H1 (cell line): ENCODE data around the gene HOXD11. TPM values are rescaled to one million over a fixed set of nuclear protein-coding genes. Genes with fewer than 3 reads are reported as not detected.

Experiments used
- CTCF ChIA-PET: fragments of 300-600 bp; sonication (Branson Sonifier 250); formaldehyde crosslinking; loops from one replicate; lab custom pipeline; 2021; ENCODE audit not compliant: partially characterized antibody; lab: Charles Lee
- POLR2A ChIA-PET: fragments of 300-600 bp; sonication (Branson Sonifier 250); formaldehyde crosslinking; loops from one replicate; lab custom pipeline; 2021; ENCODE audit warnings: inconsistent platforms; ENCODE audit not compliant: partially characterized antibody; lab: Charles Lee
- DNase-seq, 2 experiments: peaks; one replicate each; pipeline versions ENCODE4 v3.0.0 to v3.0.0-alpha.2; 2010 to 2022; ENCODE audit warnings: low spot score in 2 of 2, low read depth in 1 of 2, mixed read lengths in 1 of 2
- FAIRE-seq: peaks from 2 replicates; lab custom pipeline; 2011; peaks lifted over from hg19 to GRCh38; lab: Jason Lieb, UNC
- H2AFZ ChIP-seq: 2 replicates; pipeline ENCODE4 v1.8.1; 2012; ENCODE audit warnings: low read length, inconsistent platforms
- H2AK5ac ChIP-seq: 2 replicates; pipeline ENCODE4 v1.6.1; 2013; ENCODE audit warnings: low read depth, low read length
- H2BK120ac ChIP-seq: replicated peaks from 2 replicates; pipeline ENCODE3; 2013; ENCODE audit warnings: low read depth, low read length, inconsistent platforms
- H2BK12ac ChIP-seq: 2 replicates; pipeline ENCODE4 v1.6.1; 2013; ENCODE audit warnings: low read depth, low read length
- H2BK15ac ChIP-seq: 2 replicates; pipeline ENCODE4 v1.6.1; 2013; ENCODE audit warnings: low read length
- H2BK20ac ChIP-seq: 2 replicates; pipeline ENCODE4 v1.6.1; 2013; ENCODE audit warnings: low read length
- H2BK5ac ChIP-seq: 2 replicates; pipeline ENCODE4 v1.6.1; 2013; ENCODE audit warnings: low read depth, low read length
- H3K14ac ChIP-seq: 2 replicates; pipeline ENCODE4 v1.6.1; 2013; ENCODE audit warnings: inconsistent platforms; ENCODE audit not compliant: insufficient read length
- H3K18ac ChIP-seq: 2 replicates; pipeline ENCODE4 v1.6.1; 2013; ENCODE audit warnings: low read length; ENCODE audit errors: extremely low read depth
- H3K23ac ChIP-seq: 2 replicates; pipeline ENCODE4 v1.6.1; 2013; ENCODE audit warnings: inconsistent platforms; ENCODE audit not compliant: insufficient read length
- H3K23me2 ChIP-seq: 2 replicates; pipeline ENCODE4 v1.6.1; 2013; ENCODE audit warnings: low read depth, low read length
- H3K27ac ChIP-seq: 2 replicates; pipeline ENCODE4 v1.6.1; 2011; ENCODE audit warnings: low read depth, low read length, inconsistent platforms
- H3K27me3 ChIP-seq, 4 experiments: replicated peaks in 1 of 4; 1 replicate in 1 of 4; 2 replicates in 3 of 4; pipeline versions ENCODE4 v1.6.1 to v1.8.1; 2011 to 2013; ENCODE audit warnings: low read length in 3 of 4, mild to moderate bottlenecking in 3 of 4, inconsistent platforms in 2 of 4, mixed read lengths in 2 of 4, moderate library complexity in 1 of 4; ENCODE audit not compliant: control insufficient read depth in 3 of 4, insufficient read depth in 3 of 4; ENCODE audit errors: extremely low read depth in 1 of 4
- H3K36me3 ChIP-seq, 4 experiments: 2 replicates each; pipeline versions ENCODE4 v1.6.1 to v1.8.1; 2011 to 2013; ENCODE audit warnings: mild to moderate bottlenecking in 4 of 4, low read length in 3 of 4, moderate library complexity in 2 of 4, control low read depth in 1 of 4, inconsistent platforms in 1 of 4; ENCODE audit not compliant: insufficient read depth in 4 of 4, control insufficient read depth in 2 of 4
- H3K4ac ChIP-seq: replicated peaks from 2 replicates; pipeline ENCODE3; 2013; ENCODE audit warnings: low read length, low read depth, mixed read lengths, inconsistent platforms; ENCODE audit not compliant: insufficient read length
- H3K4me1 ChIP-seq, 4 experiments: replicated peaks in 1 of 4; 1 replicate in 1 of 4; 2 replicates in 3 of 4; pipeline versions ENCODE4 v1.6.1 to v1.8.1; 2011 to 2013; ENCODE audit warnings: low read length in 3 of 4, inconsistent platforms in 2 of 4, mixed read lengths in 1 of 4; ENCODE audit not compliant: insufficient read depth in 4 of 4, control insufficient read depth in 3 of 4
- H3K4me2 ChIP-seq, 2 experiments: 2 replicates each; pipeline versions ENCODE4 v1.6.1 to v1.8.1; 2011 to 2013; ENCODE audit warnings: low read depth in 2 of 2, low read length in 2 of 2, control low read depth in 1 of 2, inconsistent platforms in 1 of 2, mild to moderate bottlenecking in 1 of 2; ENCODE audit not compliant: insufficient read depth in 1 of 2
- H3K4me3 ChIP-seq, 4 experiments: fragments of 200-600, 300-600 bp in 1 of 4; sonication (generic), shearing (Covaris generic), sonication (Bioruptor Twin) in 1 of 4; 2 replicates each; pipeline versions ENCODE4 v1.5.1 to v1.8.1; 2011 to 2016; ENCODE audit warnings: low read length in 4 of 4, low read depth in 3 of 4, control low read depth in 2 of 4, inconsistent platforms in 2 of 4, mild to moderate bottlenecking in 2 of 4, mixed read lengths in 1 of 4, moderate library complexity in 1 of 4; ENCODE audit not compliant: insufficient read depth in 2 of 4; ENCODE audit errors: extremely low read depth in 1 of 4
- H3K56ac ChIP-seq: replicated peaks from 2 replicates; pipeline ENCODE3; 2013; ENCODE audit warnings: low read depth, mild to moderate bottlenecking, mixed read lengths, low read length, inconsistent platforms; ENCODE audit not compliant: insufficient read length
- H3K79me1 ChIP-seq: 2 replicates; pipeline ENCODE4 v1.6.1; 2013; ENCODE audit warnings: low read depth, low read length, control low read depth
- H3K79me2 ChIP-seq, 2 experiments: 2 replicates each; pipeline versions ENCODE4 v1.6.1 to v1.8.1; 2012 to 2013; ENCODE audit warnings: low read length in 2 of 2, mild to moderate bottlenecking in 2 of 2, inconsistent platforms in 1 of 2; ENCODE audit not compliant: insufficient read depth in 2 of 2, control insufficient read depth in 1 of 2
- H3K9ac ChIP-seq, 4 experiments: replicated peaks in 1 of 4; 1 replicate in 1 of 4; 2 replicates in 3 of 4; pipeline versions ENCODE4 v1.6.1 to v1.8.1; 2011 to 2013; ENCODE audit warnings: low read depth in 3 of 4, low read length in 3 of 4, control low read depth in 2 of 4, mild to moderate bottlenecking in 2 of 4, moderate library complexity in 2 of 4, inconsistent platforms in 1 of 4; ENCODE audit errors: extremely low read depth in 1 of 4
- H3K9me3 ChIP-seq, 2 experiments: 2 replicates each; pipeline versions ENCODE4 v1.6.1 to v1.8.1; 2012 to 2013; ENCODE audit warnings: mild to moderate bottlenecking in 2 of 2, moderate library complexity in 2 of 2, control low read depth in 1 of 2, inconsistent platforms in 1 of 2, low read depth in 1 of 2, low read length in 1 of 2, mixed read lengths in 1 of 2; ENCODE audit not compliant: insufficient read depth in 2 of 2
- H4K20me1 ChIP-seq, 2 experiments: replicated peaks in 1 of 2; 2 replicates each; pipeline versions ENCODE3 to v1.8.1; 2011 to 2013; ENCODE audit warnings: inconsistent platforms in 2 of 2, low read length in 2 of 2, mild to moderate bottlenecking in 1 of 2; ENCODE audit not compliant: insufficient read depth in 2 of 2, control insufficient read depth in 1 of 2
- H4K5ac ChIP-seq: 2 replicates; pipeline ENCODE4 v1.6.1; 2013; ENCODE audit warnings: low read length, low read depth, mixed read lengths, inconsistent platforms; ENCODE audit not compliant: insufficient read length
- H4K8ac ChIP-seq: 2 replicates; pipeline ENCODE4 v1.8.0; 2013; ENCODE audit warnings: mild to moderate bottlenecking, moderate library complexity, low read length, inconsistent platforms; ENCODE audit not compliant: insufficient read depth; ENCODE audit errors: extremely low read depth
- H4K91ac ChIP-seq: replicated peaks from 2 replicates; pipeline ENCODE3; 2013; ENCODE audit warnings: low read length, mixed read lengths, inconsistent platforms; ENCODE audit not compliant: insufficient read length
- ASH2L ChIP-seq: fragments of 200-600, 300-600 bp; sonication (generic); IDR thresholded peaks from one replicate; pipeline ENCODE4 v1.7.1; 2017; ENCODE audit warnings: low read length
- BACH1 ChIP-seq: IDR thresholded peaks from 2 replicates; pipeline ENCODE4 v1.6.1; 2012; ENCODE audit warnings: low read length, improper control_type of control experiment
- CEBPB ChIP-seq: IDR thresholded peaks from 2 replicates; pipeline ENCODE4 v1.6.1; 2012; ENCODE audit warnings: low read depth, low read length
- CHD1 ChIP-seq: IDR thresholded peaks from 2 replicates; pipeline ENCODE4 v1.6.1; 2012; ENCODE audit warnings: low read depth, low read length, improper control_type of control experiment
- CTBP2 ChIP-seq: IDR thresholded peaks from 2 replicates; pipeline ENCODE4 v1.7.0; 2011; ENCODE audit warnings: borderline replicate concordance, mild to moderate bottlenecking, moderate library complexity, mixed read lengths, low read length; ENCODE audit not compliant: insufficient read depth, insufficient read length
- GTF2F1 ChIP-seq: IDR thresholded peaks from 2 replicates; pipeline ENCODE4 v1.6.1; 2012; ENCODE audit warnings: low read depth, low read length, improper control_type of control experiment, borderline replicate concordance
- MAX ChIP-seq: IDR thresholded peaks from 2 replicates; pipeline ENCODE4 v1.6.1; 2012; ENCODE audit warnings: inconsistent platforms
- PHF8 ChIP-seq: fragments of 200-600 bp; sonication (generic); conservative IDR thresholded peaks from 2 replicates; pipeline ENCODE4 v1.7.1; 2012; ENCODE audit warnings: low read depth, mild to moderate bottlenecking, inconsistent platforms, low read length, moderate library complexity
- SIN3A ChIP-seq, 2 experiments: IDR thresholded peaks in 1 of 2; conservative IDR thresholded peaks in 1 of 2; 2 replicates each; pipeline ENCODE4 v1.6.1; 2011 to 2012; ENCODE audit warnings: low read length in 2 of 2, improper control_type of control experiment in 1 of 2, low read depth in 1 of 2, mild to moderate bottlenecking in 1 of 2
- SRF ChIP-seq: IDR thresholded peaks from 2 replicates; pipeline ENCODE4 v1.6.1; 2011; ENCODE audit warnings: mild to moderate bottlenecking, low read depth, low read length, moderate library complexity
- WGBS, 2 experiments: shearing (Covaris generic) in 1 of 2; methylation state at CpG; one replicate each; pipeline versions ENCODE4 v1.1.6 to v1.1.7; 2013 to 2015; ENCODE audit warnings: low lambda C conversion rate in 2 of 2, mixed read lengths in 2 of 2, inconsistent platforms in 1 of 2, low coverage in 1 of 2, missing lambda C conversion rate in 1 of 2; ENCODE audit not compliant: insufficient replicate concordance in 2 of 2, insufficient coverage in 1 of 2, insufficient read length in 1 of 2; ENCODE audit errors: extremely low coverage in 1 of 2, missing lambda C conversion rate in 1 of 2; 5-methylcytosine and 5-hydroxymethylcytosine counted together
- polyA plus RNA-seq, 7 experiments: library from polyadenylated mRNA; depleted of rRNA in 3 of 7; stranded (reverse) in 5 of 7; unstranded in 2 of 7; fragments of >200 nt in 5 of 7; fragments of 200-250 nt in 2 of 7; gene quantifications; 1 replicate in 5 of 7; 2 replicates in 1 of 7; 4 replicates in 1 of 7; pipeline versions ENCODE4 v1.2.1 to v1.2.3, GENCODE V29; 2011 to 2013; ENCODE audit warnings: missing spikeins in 2 of 7, mixed read lengths in 2 of 7
- total RNA-seq: library from RNA; stranded (reverse); fragmentation: NEBNext Ultra II Directional; extraction: Animal tissue kit (Norgen Biotek cat#: 25700); gene quantifications from 2 replicates; pipeline ENCODE4 v1.2.1, GENCODE V29; 2021

HOXD11 gene
- total and polyA plus RNA-seq, 2 of the 8 experiments (the other 6 are each of a cell fraction or from before 2014, with no cell fraction given) = not detected

GRCh38 chr2:176096986-176097819 lies 9.9 kb upstream of the HOXD11 start:
- peaks cover 16 to 31% of the 10 kb centered on the region in 2 experiments for H4K20me1 ChIP-seq
- 3% methylated on average over 43 of the region's 45 CpGs; no CpG with 5 or more reads in 1 of the 2 experiments for WGBS, 2 experiments
- peaks cover 0 to 28% (median 16%) of the 10 kb centered on the region in 4 experiments; a peak in 6 of 7 replicates for H3K4me1 ChIP-seq
- TF ChIP-seq CTBP2 = no peak
- peak; percentile 45 for TF ChIP-seq BACH1
- peak in 1 of 2 experiments; percentile 26; a peak in 2 of 4 replicates for TF ChIP-seq SIN3A (conservative IDR thresholded peaks at IDR 0.05 in 1 of 2, IDR thresholded peaks at IDR 0.05 in 1 of 2; ENCODE audit: low read depth in 1 of 2, low read length in 2 of 2)
- peak; percentile 87 for TF ChIP-seq ASH2L
- no peak for TF ChIP-seq PHF8
- TF ChIP-seq MAX = no peak
- TF ChIP-seq SRF = no peak
- TF ChIP-seq CEBPB = no peak
- no peak for TF ChIP-seq CHD1
- TF ChIP-seq GTF2F1 = no peak

More at GRCh38 chr2:176096986-176097819, 9.9 kb upstream of the HOXD11 start:
- Histone ChIP-seq H2BK5ac (peak overlapping the region; percentile 14; the same call in 1 of the 2 replicates), H3K79me2 (no peaks in the 10 kb centered on the region), H2BK20ac (no peak overlapping the region; the same call in 1 of the 2 replicates), H3K56ac (no peak overlapping the region), H3K79me1 (no peaks in the 10 kb centered on the region), H4K5ac (no peak overlapping the region), H3K4me3 (peak overlapping the region; percentile 1 to 54 (median 22); a peak in 6 of 8 replicates), H3K4ac (no peak overlapping the region), H4K8ac (no peak overlapping the region), H2BK15ac (no peak overlapping the region), H3K23ac (no peak overlapping the region), H3K9ac (no peak overlapping the region), H3K4me2 (peak overlapping the region; percentile 14 to 77), H2BK12ac (peak overlapping the region; percentile 12; the same call in 1 of the 2 replicates), H2AK5ac (no peak overlapping the region), H3K27ac (no peak overlapping the region), H2AFZ (no peak overlapping the region), H3K36me3 (no peaks in the 10 kb centered on the region; a peak in 1 of 8 replicates), H3K18ac (peak overlapping the region; percentile 13; the same call in 1 of the 2 replicates), H3K23me2 (peaks cover 6% of the 10 kb centered on the region), H3K9me3 (no peaks in the 10 kb centered on the region; a peak in 1 of 4 replicates), H3K14ac (no peak overlapping the region), H4K91ac (no peak overlapping the region), H2BK120ac (no peak overlapping the region), H3K27me3 (peaks cover 79 to 98% (median 91%) of the 10 kb centered on the region in 4 experiments)
- ChIA-PET CTCF (interaction anchor here (0.6 to 6.5 kb wide), 33 partner anchors 7 to 1542 kb away, joined by 3 to 130 read pairs (median 4); partner anchors contain the start of genes EVX2 and HOXD4), POLR2A (interaction anchor here (1.4 to 3.4 kb wide), 4 partner anchors 9 to 17 kb away, joined by 4 to 12 read pairs (median 8); partner anchors contain the start of gene HOXD11)
- peak; percentile 19 for FAIRE-seq
- peak; percentile 86 to 91 for DNase-seq
